Measurements from ENCODE around the gene LYPD3. TPM values are rescaled to one million over a fixed set of nuclear protein-coding genes. Genes with fewer than 3 reads are reported as not detected.
A peak's percentile ranks its signal among the peaks of the same experiment; 100 is the strongest.

LYPD3 gene
- total RNA-seq, 1 donor = not detected

- no peaks in the 10 kb centered on the region for H3K9me3 ChIP-seq (ENCODE audit: low read depth, low read length)
- peak overlapping the region; percentile 43 for H3K4me2 ChIP-seq (ENCODE audit: insufficient read depth, low read length)
- peak; percentile 63 for DNase-seq (ENCODE audit: insufficient read length, low spot score, missing footprints)
- H3K4me1 ChIP-seq (ENCODE audit: insufficient read depth, low read length) = peaks cover 16% of the 10 kb centered on the region
- no peak overlapping the region for H2AFZ ChIP-seq (ENCODE audit: low read length)
- peaks cover 1% of the 10 kb centered on the region for H3K36me3 ChIP-seq (ENCODE audit: insufficient read depth, low read length)
- H4K20me1 ChIP-seq (ENCODE audit: insufficient read depth, low read length) = no peaks in the 10 kb centered on the region
- no peaks in the 10 kb centered on the region for H3K27me3 ChIP-seq (ENCODE audit: insufficient read depth, low read length)
- TF ChIP-seq, protein P1, sequence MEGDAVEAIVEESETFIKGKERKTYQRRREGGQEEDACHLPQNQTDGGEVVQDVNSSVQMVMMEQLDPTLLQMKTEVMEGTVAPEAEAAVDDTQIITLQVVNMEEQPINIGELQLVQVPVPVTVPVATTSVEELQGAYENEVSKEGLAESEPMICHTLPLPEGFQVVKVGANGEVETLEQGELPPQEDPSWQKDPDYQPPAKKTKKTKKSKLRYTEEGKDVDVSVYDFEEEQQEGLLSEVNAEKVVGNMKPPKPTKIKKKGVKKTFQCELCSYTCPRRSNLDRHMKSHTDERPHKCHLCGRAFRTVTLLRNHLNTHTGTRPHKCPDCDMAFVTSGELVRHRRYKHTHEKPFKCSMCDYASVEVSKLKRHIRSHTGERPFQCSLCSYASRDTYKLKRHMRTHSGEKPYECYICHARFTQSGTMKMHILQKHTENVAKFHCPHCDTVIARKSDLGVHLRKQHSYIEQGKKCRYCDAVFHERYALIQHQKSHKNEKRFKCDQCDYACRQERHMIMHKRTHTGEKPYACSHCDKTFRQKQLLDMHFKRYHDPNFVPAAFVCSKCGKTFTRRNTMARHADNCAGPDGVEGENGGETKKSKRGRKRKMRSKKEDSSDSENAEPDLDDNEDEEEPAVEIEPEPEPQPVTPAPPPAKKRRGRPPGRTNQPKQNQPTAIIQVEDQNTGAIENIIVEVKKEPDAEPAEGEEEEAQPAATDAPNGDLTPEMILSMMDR (IDR thresholded peaks at IDR 0.05; ENCODE audit: extremely low read depth, low read depth, low read length) = no peak
- no peak overlapping the region for H3K27ac ChIP-seq (ENCODE audit: low read depth, low read length)
- H3K4me3 ChIP-seq (ENCODE audit: insufficient read depth, low read length) = no peak overlapping the region
- no peaks in the 10 kb centered on the region for H3K79me2 ChIP-seq (ENCODE audit: insufficient read depth, low read length)
Measured at GRCh38 chr19:43501661-43502418, 36.4 kb upstream of the LYPD3 start.

DNA sequence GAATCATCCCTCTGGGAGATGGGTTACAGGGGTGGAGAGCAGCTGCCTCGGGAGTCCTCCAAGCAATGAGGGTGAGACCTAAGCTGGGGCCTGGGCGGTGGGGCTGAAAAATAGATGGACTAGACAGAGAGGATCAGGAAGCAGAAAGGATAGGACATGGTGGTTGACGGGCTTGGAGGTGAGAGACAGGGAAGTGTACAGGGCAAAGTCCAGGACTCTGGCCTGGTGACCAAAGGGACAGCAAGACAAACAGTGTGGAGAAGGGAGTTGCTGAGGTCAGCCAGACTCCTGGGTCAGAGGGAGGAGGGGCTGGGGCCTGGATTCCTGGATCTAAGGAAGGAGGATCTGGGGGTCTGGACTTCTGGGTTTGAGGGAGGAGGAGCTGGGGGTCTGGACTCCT is 33.6 kb upstream of the LYPD3 start:
- H3K27me3 ChIP-seq (ENCODE audit: insufficient read depth, low read length) = no peaks in the 10 kb centered on the region
- no peak overlapping the region for H2AFZ ChIP-seq (ENCODE audit: low read length)
- TF ChIP-seq, protein P1 (IDR thresholded peaks at IDR 0.05; ENCODE audit: extremely low read depth, low read depth, low read length) = no peak
- no peak overlapping the region for H3K4me2 ChIP-seq (ENCODE audit: insufficient read depth, low read length)
- no peaks in the 10 kb centered on the region for H4K20me1 ChIP-seq (ENCODE audit: insufficient read depth, low read length)
- H3K79me2 ChIP-seq (ENCODE audit: insufficient read depth, low read length) = no peaks in the 10 kb centered on the region
- DNase-seq (ENCODE audit: insufficient read length, low spot score, missing footprints) = no peak
- H3K36me3 ChIP-seq (ENCODE audit: insufficient read depth, low read length) = peaks cover 13% of the 10 kb centered on the region
- H3K9me3 ChIP-seq (ENCODE audit: low read depth, low read length) = no peaks in the 10 kb centered on the region
- no peak overlapping the region for H3K4me3 ChIP-seq (ENCODE audit: insufficient read depth, low read length)
- no peak overlapping the region for H3K27ac ChIP-seq (ENCODE audit: low read depth, low read length)
- H3K4me1 ChIP-seq (ENCODE audit: insufficient read depth, low read length) = peaks cover 12% of the 10 kb centered on the region

- TF ChIP-seq, protein P1 (IDR thresholded peaks at IDR 0.05; ENCODE audit: extremely low read depth, low read depth, low read length) = no peak
- no peaks in the 10 kb centered on the region for H3K27me3 ChIP-seq (ENCODE audit: insufficient read depth, low read length)
- H3K4me2 ChIP-seq (ENCODE audit: insufficient read depth, low read length) = no peak overlapping the region
- H3K4me1 ChIP-seq (ENCODE audit: insufficient read depth, low read length) = peaks cover 12% of the 10 kb centered on the region
- no peaks in the 10 kb centered on the region for H4K20me1 ChIP-seq (ENCODE audit: insufficient read depth, low read length)
- H3K27ac ChIP-seq (ENCODE audit: low read depth, low read length) = no peak overlapping the region
- no peak for DNase-seq (ENCODE audit: insufficient read length, low spot score, missing footprints)
- no peaks in the 10 kb centered on the region for H3K79me2 ChIP-seq (ENCODE audit: insufficient read depth, low read length)
- no peaks in the 10 kb centered on the region for H3K9me3 ChIP-seq (ENCODE audit: low read depth, low read length)
- H3K4me3 ChIP-seq (ENCODE audit: insufficient read depth, low read length) = no peak overlapping the region
- no peak overlapping the region for H2AFZ ChIP-seq (ENCODE audit: low read length)
- peaks cover 14% of the 10 kb centered on the region for H3K36me3 ChIP-seq (ENCODE audit: insufficient read depth, low read length)
Measured at GRCh38 chr19:43498233-43498842, 32.9 kb upstream of the LYPD3 start.

- H3K4me3 ChIP-seq (ENCODE audit: insufficient read depth, low read length) = no peak overlapping the region
- no peaks in the 10 kb centered on the region for H3K27me3 ChIP-seq (ENCODE audit: insufficient read depth, low read length)
- no peaks in the 10 kb centered on the region for H4K20me1 ChIP-seq (ENCODE audit: insufficient read depth, low read length)
- H3K27ac ChIP-seq (ENCODE audit: low read depth, low read length) = no peak overlapping the region
- no peaks in the 10 kb centered on the region for H3K9me3 ChIP-seq (ENCODE audit: low read depth, low read length)
- H3K79me2 ChIP-seq (ENCODE audit: insufficient read depth, low read length) = no peaks in the 10 kb centered on the region
- no peak overlapping the region for H3K4me2 ChIP-seq (ENCODE audit: insufficient read depth, low read length)
- peak; percentile 38 for DNase-seq (ENCODE audit: insufficient read length, low spot score, missing footprints)
- TF ChIP-seq, protein P1 (IDR thresholded peaks at IDR 0.05; ENCODE audit: extremely low read depth, low read depth, low read length) = no peak
- H3K36me3 ChIP-seq (ENCODE audit: insufficient read depth, low read length) = peaks cover 14% of the 10 kb centered on the region
- peaks cover 2% of the 10 kb centered on the region for H3K4me1 ChIP-seq (ENCODE audit: insufficient read depth, low read length)
- no peak overlapping the region for H2AFZ ChIP-seq (ENCODE audit: low read length)
Measured at GRCh38 chr19:43496960-43497359, 31.6 kb upstream of the LYPD3 start.
